Trophoblast cell (in vitro differentiated cells and primary cell): ENCODE data around the gene MMP1.

Experiments used
- DNase-seq, 2 donors: peaks; one replicate each; pipeline ENCODE4 v3.0.0-alpha.2; 2016
- H2AFZ ChIP-seq: 2 replicates; pipeline ENCODE4 v1.6.1; 2013; ENCODE audit warnings: low read length, moderate library complexity, mild to moderate bottlenecking; ENCODE audit not compliant: insufficient read depth, poor library complexity
- H2AK5ac ChIP-seq: 2 replicates; pipeline ENCODE4 v1.6.1; 2013; ENCODE audit warnings: mild to moderate bottlenecking, low read length
- H2BK120ac ChIP-seq: 2 replicates; pipeline ENCODE4 v1.6.1; 2013; ENCODE audit warnings: low read length, mild to moderate bottlenecking, moderate library complexity; ENCODE audit not compliant: insufficient read depth, poor library complexity
- H2BK12ac ChIP-seq: 2 replicates; pipeline ENCODE4 v1.6.1; 2013; ENCODE audit warnings: mild to moderate bottlenecking, low read length, moderate library complexity
- H2BK5ac ChIP-seq: 2 replicates; pipeline ENCODE4 v1.6.1; 2013; ENCODE audit warnings: low read length, low read depth, moderate library complexity, mild to moderate bottlenecking; ENCODE audit not compliant: poor library complexity
- H3K14ac ChIP-seq: 2 replicates; pipeline ENCODE4 v1.6.1; 2013; ENCODE audit warnings: mild to moderate bottlenecking, low read length
- H3K18ac ChIP-seq: 2 replicates; pipeline ENCODE4 v1.6.1; 2013; ENCODE audit warnings: mild to moderate bottlenecking, low read length
- H3K23ac ChIP-seq: 2 replicates; pipeline ENCODE4 v1.6.1; 2013; ENCODE audit warnings: low read length
- H3K27ac ChIP-seq: 2 replicates; pipeline ENCODE4 v1.5.1; 2013; ENCODE audit warnings: low read depth, mild to moderate bottlenecking, inconsistent platforms, low read length, moderate library complexity
- H3K27me3 ChIP-seq: 2 replicates; pipeline ENCODE4 v1.6.1; 2013; ENCODE audit warnings: inconsistent platforms, mild to moderate bottlenecking, low read length, moderate library complexity; ENCODE audit not compliant: insufficient read depth
- H3K36me3 ChIP-seq, 2 experiments: 1 replicate in 1 of 2; 2 replicates in 1 of 2; pipeline ENCODE4 v1.6.1; 2013; ENCODE audit warnings: low read length in 2 of 2, mild to moderate bottlenecking in 2 of 2, moderate library complexity in 1 of 2; ENCODE audit not compliant: insufficient read depth in 2 of 2, control insufficient read depth in 1 of 2
- H3K4ac ChIP-seq: 2 replicates; pipeline ENCODE4 v1.6.1; 2013; ENCODE audit warnings: low read depth, mild to moderate bottlenecking, low read length, moderate library complexity
- H3K4me1 ChIP-seq, 2 experiments: 1 replicate in 1 of 2; 2 replicates in 1 of 2; pipeline ENCODE4 v1.6.1; 2013; ENCODE audit warnings: low read length in 2 of 2, mild to moderate bottlenecking in 2 of 2, moderate library complexity in 1 of 2; ENCODE audit not compliant: insufficient read depth in 2 of 2, control insufficient read depth in 1 of 2
- H3K4me2 ChIP-seq: 2 replicates; pipeline ENCODE4 v1.6.1; 2013; ENCODE audit warnings: inconsistent platforms, mild to moderate bottlenecking, low read length, moderate library complexity
- H3K4me3 ChIP-seq: 2 replicates; pipeline ENCODE4 v1.5.1; 2013; ENCODE audit warnings: mild to moderate bottlenecking, low read depth, low read length, inconsistent platforms
- H3K79me1 ChIP-seq: one replicate; pipeline ENCODE4 v1.6.1; 2013; ENCODE audit warnings: low read length
- H3K79me2 ChIP-seq: 2 replicates; pipeline ENCODE4 v1.6.1; 2013; ENCODE audit warnings: low read length, mild to moderate bottlenecking; ENCODE audit not compliant: control insufficient read depth, insufficient read depth, poor library complexity
- H3K9ac ChIP-seq: 2 replicates; pipeline ENCODE4 v1.6.1; 2013; ENCODE audit warnings: mild to moderate bottlenecking, low read length
- H3K9me3 ChIP-seq: 2 replicates; pipeline ENCODE4 v1.6.1; 2013; ENCODE audit warnings: low read depth, mild to moderate bottlenecking, control low read depth, inconsistent platforms, low read length; ENCODE audit not compliant: insufficient read depth
- H4K12ac ChIP-seq: 2 replicates; pipeline ENCODE4 v1.6.1; 2013; ENCODE audit warnings: low read depth, mild to moderate bottlenecking, low read length, moderate library complexity
- H4K8ac ChIP-seq: 2 replicates; pipeline ENCODE4 v1.6.1; 2013; ENCODE audit warnings: low read depth, mild to moderate bottlenecking, low read length, moderate library complexity
- H4K91ac ChIP-seq: one replicate; pipeline ENCODE4 v1.6.1; 2013; ENCODE audit warnings: low read depth, mild to moderate bottlenecking, low read length, moderate library complexity
- WGBS: extraction: QIAGEN DNeasy Blood & Tissue Kit; methylation state at CpG from one replicate; pipeline ENCODE4 v1.1.7; 2013; ENCODE audit warnings: missing lambda C conversion rate; ENCODE audit not compliant: insufficient read length, insufficient coverage; ENCODE audit errors: extremely low coverage; 5-methylcytosine and 5-hydroxymethylcytosine counted together

Gene MMP1

DNA sequence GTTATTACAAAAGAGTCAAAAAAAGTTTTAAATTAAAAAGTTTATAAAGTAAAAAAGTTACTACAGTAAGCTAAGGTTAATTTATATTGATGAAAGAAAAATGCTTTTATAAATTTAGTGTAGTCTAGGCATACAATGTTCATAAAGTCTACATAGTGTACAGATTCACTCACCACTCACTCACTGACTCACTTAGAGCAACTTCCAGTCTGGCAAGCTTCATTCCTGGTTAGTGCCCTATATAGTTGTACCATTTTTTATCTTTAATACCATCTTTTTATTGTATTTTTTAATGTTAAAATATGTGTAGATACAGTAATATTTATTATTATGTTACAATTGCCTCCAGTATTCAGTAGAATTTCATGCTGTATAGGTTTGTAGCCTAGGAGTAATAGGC lies 14.9 kb downstream of the MMP1 start:
- no peak overlapping the region for H2BK5ac ChIP-seq
- H3K27me3 ChIP-seq = no peaks in the 10 kb centered on the region
- H2BK12ac ChIP-seq = no peak overlapping the region
- no peak overlapping the region for H3K27ac ChIP-seq
- no peak overlapping the region for H3K4ac ChIP-seq
- no peak overlapping the region for H3K18ac ChIP-seq
- H2AFZ ChIP-seq = no peak overlapping the region
- H2BK120ac ChIP-seq = no peak overlapping the region
- peaks cover 0 to 3% of the 10 kb centered on the region in 2 experiments for H3K4me1 ChIP-seq
- no peak overlapping the region for H3K4me3 ChIP-seq
- H3K4me2 ChIP-seq = no peak overlapping the region
- H3K9ac ChIP-seq = no peak overlapping the region
- H3K23ac ChIP-seq = no peak overlapping the region
- no peaks in the 10 kb centered on the region for H3K79me2 ChIP-seq
- H3K36me3 ChIP-seq = no peaks in the 10 kb centered on the region
- no peaks in the 10 kb centered on the region for H3K9me3 ChIP-seq
- H3K79me1 ChIP-seq = no peaks in the 10 kb centered on the region
- no peak overlapping the region for H4K12ac ChIP-seq
- H4K8ac ChIP-seq = no peak overlapping the region
- no peak for DNase-seq
- H4K91ac ChIP-seq = no peak overlapping the region
- no peak overlapping the region for H3K14ac ChIP-seq
- H2AK5ac ChIP-seq = no peak overlapping the region

DNA sequence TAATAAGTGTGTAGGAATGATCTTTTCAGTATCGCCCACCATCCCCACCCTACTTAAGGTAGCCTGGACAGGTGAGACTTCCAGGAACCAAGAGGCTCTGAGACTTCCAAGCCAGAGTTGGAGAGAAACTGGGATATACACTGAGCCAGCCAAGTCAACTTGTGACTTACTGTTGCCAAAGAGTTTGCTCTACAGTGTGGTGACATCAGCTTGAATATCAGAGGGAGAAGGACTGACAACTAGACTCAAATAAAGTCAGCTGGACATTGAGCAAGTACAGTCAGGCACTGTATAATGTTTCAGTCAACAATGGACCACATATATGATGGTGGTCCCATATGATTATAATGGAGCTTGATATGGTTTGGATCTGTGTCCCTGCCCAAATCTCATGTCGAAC lies 16.3 kb downstream of the MMP1 start:
- Histone ChIP-seq H2AFZ (no peak overlapping the region), H3K4ac (no peak overlapping the region), H3K4me1 (peaks cover 0 to 3% of the 10 kb centered on the region in 2 experiments), H3K4me2 (no peak overlapping the region), H3K14ac (no peak overlapping the region), H3K9ac (no peak overlapping the region), H3K23ac (no peak overlapping the region), H3K27ac (no peak overlapping the region), H4K12ac (no peak overlapping the region), H4K8ac (no peak overlapping the region), H3K79me1 (no peaks in the 10 kb centered on the region), H3K4me3 (no peak overlapping the region), H2AK5ac (no peak overlapping the region), H3K9me3 (no peaks in the 10 kb centered on the region), H3K36me3 (no peaks in the 10 kb centered on the region), H3K18ac (no peak overlapping the region), H2BK120ac (no peak overlapping the region), H2BK12ac (no peak overlapping the region), H2BK5ac (no peak overlapping the region), H4K91ac (no peak overlapping the region), H3K27me3 (no peaks in the 10 kb centered on the region), H3K79me2 (no peaks in the 10 kb centered on the region)
- DNase-seq = no peak
- WGBS = no CpG with 5 or more reads among the region's 2 CpGs

DNA sequence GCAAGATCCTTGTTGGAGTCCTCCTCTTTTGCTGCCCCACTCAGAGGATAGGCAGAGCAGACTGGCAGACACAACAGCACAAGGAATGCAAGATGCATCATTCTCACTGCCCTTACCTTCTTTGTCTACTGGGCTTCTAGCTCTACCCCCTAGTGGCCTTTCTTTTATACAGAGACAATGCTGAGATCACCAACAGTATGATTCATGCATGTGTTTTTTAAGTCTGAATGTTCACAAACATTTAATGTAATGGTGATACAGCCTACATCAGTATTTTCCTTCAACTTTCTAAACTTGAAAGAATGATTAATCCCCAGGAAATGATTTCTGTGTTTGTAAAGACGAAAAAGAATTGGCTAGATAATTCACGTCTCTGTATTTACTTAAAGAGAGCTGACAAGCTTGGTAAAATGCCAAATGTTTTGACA lies 17.5 kb downstream of the MMP1 start, which contains the start of gene MMP10:
MMP10 (minus strand) TSS at position 138 of the 428 bp plus-strand sequence; CDS start at position 101, 37 bp downstream.
- Histone ChIP-seq H3K18ac (no peak within 1 kb of the TSS), H2AK5ac (no peak within 1 kb of the TSS), H3K36me3 (no peaks in the 10 kb centered on the region), H3K9ac (no peak within 1 kb of the TSS), H3K9me3 (no peaks in the 10 kb centered on the region), H3K79me2 (no peaks in the 10 kb centered on the region), H2BK120ac (no peak within 1 kb of the TSS), H2AFZ (no peak within 1 kb of the TSS), H3K27ac (no peak within 1 kb of the TSS), H4K8ac (no peak within 1 kb of the TSS), H2BK5ac (no peak within 1 kb of the TSS), H4K12ac (no peak within 1 kb of the TSS), H3K4me3 (no peak within 1 kb of the TSS), H3K23ac (no peak within 1 kb of the TSS), H3K4me1 (peaks cover 0 to 2% of the 10 kb centered on the region in 2 experiments), H3K4me2 (no peak within 1 kb of the TSS), H3K79me1 (no peaks in the 10 kb centered on the region), H3K14ac (no peak within 1 kb of the TSS), H2BK12ac (no peak within 1 kb of the TSS), H3K4ac (no peak within 1 kb of the TSS), H3K27me3 (no peaks in the 10 kb centered on the region), H4K91ac (no peak within 1 kb of the TSS)
- no CpG with 5 or more reads among the region's 2 CpGs for WGBS
- DNase-seq = peak in 1 of 2 donors; percentile 57

DNA sequence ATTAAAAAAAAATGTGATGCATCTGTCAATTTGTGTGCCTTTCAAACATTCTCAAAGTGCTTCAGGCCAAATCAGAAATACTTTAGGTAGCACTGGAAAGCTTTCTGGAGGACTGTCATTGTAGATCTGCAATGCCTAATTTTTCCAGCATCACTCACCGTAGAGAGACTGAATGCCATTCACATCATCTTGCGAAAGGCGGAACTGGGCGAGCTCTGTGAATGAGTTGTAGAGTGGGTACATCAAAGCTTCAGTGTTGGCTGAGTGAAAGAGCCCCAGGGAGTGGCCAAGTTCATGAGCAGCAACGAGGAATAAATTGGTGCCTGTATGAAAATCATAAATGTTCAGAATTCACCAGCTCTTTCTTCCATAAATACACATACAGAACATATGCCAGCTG lies 21.5 kb downstream of the MMP1 start:
- Histone ChIP-seq H2BK5ac (no peak overlapping the region), H4K8ac (no peak overlapping the region), H3K9me3 (no peaks in the 10 kb centered on the region), H4K12ac (no peak overlapping the region), H3K79me2 (no peaks in the 10 kb centered on the region), H3K27ac (no peak overlapping the region), H3K4me1 (peaks cover 0 to 5% of the 10 kb centered on the region in 2 experiments), H3K18ac (no peak overlapping the region), H3K4ac (no peak overlapping the region), H2AK5ac (no peak overlapping the region), H2AFZ (no peak overlapping the region), H3K79me1 (no peaks in the 10 kb centered on the region), H3K23ac (no peak overlapping the region), H3K9ac (no peak overlapping the region), H3K14ac (no peak overlapping the region), H2BK12ac (no peak overlapping the region), H2BK120ac (no peak overlapping the region), H3K4me3 (no peak overlapping the region), H3K36me3 (no peaks in the 10 kb centered on the region), H3K27me3 (no peaks in the 10 kb centered on the region), H3K4me2 (no peak overlapping the region), H4K91ac (no peak overlapping the region)
- no CpG with 5 or more reads among the region's 5 CpGs for WGBS
- DNase-seq = peak; percentile 89 to 95
